Raji (cell line): ENCODE data around the gene HS6ST3.

Experiments used
- POLR2A ChIP-seq: IDR thresholded peaks from 2 replicates; pipeline ENCODE4 v1.6.1; 2011; ENCODE audit warnings: low read depth, low read length, control low read depth; ENCODE audit not compliant: insufficient read depth

The HS6ST3 gene

DNA sequence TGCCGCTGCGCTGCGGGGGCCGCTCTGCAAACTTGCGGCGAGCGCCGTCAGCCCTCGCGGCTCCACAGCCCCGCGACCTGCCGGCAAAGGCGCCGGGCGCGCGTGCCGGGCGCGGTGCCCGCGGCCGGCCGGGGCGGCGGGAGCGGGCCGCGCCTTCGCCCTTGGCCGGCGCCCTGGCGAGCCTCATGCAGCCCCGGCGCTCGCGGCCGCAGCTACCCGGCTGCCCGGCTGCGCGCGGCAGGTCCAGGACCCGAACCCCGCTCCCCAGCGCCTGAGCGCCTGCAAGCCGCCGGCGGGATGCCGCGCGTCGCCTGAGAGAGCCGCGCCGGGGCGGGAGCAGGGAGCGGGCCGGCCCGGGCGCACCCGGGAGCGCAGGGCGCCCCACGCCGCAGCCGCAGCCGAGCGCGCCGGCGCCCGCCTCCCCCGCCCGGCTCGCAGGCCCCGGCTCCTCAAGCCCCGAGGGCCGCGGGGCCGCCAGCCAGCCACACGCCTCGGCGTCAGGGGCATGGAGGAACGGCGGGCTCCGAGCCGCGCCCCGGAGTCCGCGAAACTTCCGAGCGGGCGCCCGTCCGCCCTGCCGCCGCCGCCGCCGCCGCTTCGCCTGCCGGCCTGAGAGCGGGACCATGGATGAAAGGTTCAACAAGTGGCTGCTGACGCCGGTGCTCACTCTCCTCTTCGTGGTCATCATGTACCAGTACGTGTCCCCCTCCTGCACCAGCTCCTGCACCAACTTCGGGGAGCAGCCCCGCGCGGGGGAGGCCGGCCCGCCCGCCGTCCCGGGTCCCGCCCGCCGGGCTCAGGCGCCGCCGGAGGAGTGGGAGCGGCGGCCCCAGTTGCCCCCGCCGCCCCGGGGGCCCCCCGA lies 564 bp downstream of the HS6ST3 start:
- no peak for TF ChIP-seq POLR2A

DNA sequence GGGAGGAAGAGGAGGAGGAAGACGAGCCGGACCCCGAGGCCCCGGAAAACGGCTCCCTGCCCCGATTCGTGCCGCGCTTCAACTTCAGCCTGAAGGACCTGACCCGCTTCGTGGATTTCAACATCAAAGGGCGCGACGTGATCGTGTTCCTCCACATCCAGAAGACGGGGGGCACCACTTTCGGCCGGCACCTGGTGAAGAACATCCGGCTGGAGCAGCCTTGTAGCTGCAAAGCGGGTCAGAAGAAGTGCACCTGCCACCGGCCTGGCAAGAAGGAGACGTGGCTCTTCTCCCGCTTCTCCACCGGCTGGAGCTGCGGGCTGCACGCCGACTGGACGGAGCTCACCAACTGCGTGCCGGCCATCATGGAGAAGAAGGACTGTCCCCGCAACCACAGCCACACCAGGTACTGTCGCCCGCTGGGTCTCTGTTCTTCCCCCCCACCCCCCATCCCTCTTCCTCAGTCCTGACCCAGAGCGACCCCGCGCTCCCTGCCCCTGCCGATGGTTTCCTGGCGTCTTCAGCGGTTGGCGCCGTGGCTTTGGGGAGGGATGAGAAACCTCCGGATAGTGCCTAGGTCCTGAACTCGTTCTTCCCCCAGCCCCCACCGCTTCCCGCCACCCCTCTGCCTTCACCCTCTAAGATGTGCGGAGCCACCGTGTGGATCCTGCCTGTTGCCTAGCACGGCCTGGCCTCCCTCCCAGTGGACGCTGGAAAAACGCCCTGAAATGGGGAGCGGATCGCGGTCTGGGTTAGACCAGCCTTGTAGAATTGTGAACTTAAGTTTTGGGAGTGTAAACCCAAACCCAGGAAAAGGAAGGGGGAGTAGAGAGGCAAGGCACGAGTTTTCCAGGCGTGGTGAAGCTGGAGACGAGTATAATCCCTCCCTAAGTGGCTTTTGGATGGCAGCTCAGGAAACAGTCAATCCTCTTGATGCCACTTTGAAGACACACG lies 1.5 kb downstream of the HS6ST3 start:
- no peak for TF ChIP-seq POLR2A

DNA sequence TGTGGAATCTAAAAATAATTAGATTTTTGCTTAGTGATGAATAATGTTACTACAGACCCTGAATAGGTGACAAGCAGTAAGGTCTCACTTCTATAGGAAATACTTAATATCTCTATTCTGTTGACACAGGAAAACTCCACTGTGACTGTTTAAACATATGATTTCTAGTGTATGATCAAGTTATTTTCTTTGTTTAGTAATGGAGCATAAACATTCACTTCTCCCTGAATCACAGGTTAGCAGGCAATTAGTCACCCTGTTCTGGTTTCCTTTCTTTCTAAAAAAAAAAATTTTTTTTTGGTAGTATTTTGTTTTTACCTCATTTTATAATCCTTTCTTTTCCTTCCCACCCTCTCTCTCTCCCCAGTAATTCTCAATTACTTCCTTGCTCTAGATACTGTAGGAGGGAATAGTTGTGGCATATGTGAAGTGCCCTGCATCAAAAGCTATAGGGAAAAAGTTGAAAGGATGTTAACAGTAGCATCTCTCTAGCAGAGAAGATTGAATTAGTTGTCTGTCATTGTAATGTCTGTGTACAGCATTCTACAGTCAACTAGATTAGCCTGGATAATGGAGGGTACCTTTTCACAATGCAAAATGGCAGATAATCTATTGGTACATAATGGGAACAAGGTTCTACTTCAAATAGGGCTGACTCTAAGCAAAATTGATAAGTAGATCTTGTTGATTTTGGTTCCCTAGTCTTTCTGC lies 3.5 kb downstream of the HS6ST3 start:
- no peak for TF ChIP-seq POLR2A

DNA sequence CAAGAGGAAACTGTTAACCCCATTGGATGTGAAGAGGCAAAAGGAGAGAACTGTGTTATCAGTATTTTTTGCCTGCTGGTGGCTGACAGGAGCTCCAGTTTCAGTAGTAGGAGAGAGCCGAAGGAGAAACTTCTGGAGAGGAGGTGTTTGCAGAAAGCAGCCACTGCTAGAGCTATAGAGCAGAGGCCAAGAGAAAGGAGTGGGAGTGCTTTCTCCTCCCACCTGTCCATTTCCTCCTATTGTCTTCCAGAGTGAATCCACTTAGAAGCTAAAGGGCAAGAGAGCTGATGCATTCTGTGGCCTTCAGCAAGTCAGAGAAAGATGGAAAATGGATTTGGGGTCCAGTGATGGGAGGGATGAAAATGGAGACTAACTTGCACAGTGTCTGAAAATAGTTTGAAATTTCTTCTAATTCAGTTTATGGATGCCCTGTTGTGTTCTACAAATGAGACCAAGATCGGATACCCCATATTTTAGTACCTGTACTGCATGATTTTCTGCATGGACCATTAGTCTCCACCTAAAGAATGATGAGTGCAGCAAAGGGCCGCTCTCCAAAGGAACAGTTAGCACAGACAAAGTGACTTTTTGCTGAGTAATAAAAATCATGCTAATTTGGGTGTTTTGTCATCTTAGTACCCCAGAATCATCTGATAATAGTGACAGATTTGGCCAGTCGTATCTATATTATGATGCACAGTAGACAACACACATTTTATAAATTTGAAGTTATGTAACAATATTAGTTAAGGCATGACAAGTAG lies 10.7 kb downstream of the HS6ST3 start:
- TF ChIP-seq POLR2A, result no peak

DNA sequence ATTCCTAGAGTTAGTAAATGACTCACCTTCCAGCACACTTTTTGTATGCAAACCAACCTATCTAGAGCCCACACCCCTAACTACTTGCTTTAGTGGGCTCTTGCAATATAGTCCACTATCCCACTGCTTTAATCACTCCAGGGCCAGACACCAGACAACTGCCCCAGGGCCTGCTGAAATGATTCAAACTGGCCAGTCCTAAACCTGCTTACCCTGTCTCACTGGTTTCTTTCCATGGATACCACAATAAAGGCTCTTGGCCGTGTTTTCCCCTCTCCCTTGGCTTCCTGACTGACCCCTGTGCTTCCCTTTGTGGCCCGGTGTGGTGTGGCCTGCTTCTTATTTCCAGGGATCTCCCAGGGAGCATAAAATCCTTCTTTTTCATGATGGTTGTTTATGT lies 14.6 kb downstream of the HS6ST3 start:
- no peak for TF ChIP-seq POLR2A

DNA sequence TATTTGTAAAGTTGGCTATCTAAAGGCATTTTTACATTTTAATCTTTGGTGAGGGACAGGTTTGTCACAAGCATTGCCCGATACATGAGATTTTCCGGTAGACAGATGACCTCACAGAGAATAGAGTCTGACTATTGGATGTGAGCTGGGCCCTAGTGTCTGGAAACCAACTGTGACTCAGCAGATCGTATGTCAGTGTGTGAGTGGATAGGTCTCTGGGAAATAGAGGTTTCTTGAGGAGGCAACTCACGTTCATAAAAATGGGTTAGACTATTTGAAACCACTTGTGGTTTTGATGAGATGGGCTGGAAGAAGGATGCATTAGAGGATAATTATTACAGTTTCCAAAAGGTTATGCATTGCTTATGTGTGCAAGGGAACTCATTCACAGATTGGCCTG lies 19.2 kb downstream of the HS6ST3 start:
- no peak for TF ChIP-seq POLR2A

DNA sequence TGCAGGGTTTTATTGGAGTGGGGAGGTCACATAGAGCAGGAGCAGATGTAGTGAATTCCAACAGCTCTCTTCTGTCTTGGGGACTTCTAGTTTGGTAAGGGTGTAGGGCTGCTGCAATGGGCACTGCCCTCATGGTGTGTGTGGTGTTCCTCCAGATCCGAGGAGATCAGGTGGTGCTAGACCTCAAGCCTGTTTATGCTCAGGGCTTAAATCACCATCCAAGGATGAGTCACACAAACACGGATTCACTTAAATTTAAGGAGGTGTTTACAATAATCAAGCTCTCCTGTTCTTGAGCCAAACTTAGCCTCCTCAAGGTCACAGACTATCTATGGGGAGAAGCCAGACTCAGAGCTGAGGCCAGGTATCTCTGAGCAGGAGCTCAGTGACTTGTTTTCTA lies 23.0 kb downstream of the HS6ST3 start:
- no peak for TF ChIP-seq POLR2A

DNA sequence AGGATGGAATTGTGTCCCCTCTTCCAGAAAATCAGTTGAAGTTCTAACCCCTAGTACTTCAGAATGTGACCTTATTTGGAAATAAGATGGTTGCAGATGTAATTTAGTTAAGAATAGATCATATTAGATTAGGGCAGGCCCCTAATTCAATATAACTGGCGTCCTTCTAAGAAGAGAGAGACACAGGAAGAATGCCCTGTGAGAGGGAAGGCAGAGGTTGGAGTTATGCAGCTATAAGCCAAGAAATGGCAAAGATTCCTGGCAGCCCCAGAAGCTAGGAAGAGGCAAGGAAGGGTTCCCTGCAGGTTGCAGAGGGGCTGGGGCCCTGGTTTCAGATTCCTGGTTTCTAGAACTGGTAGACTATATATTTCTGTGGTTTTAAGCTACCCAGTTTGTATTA lies 30.0 kb downstream of the HS6ST3 start:
- no peak for TF ChIP-seq POLR2A

DNA sequence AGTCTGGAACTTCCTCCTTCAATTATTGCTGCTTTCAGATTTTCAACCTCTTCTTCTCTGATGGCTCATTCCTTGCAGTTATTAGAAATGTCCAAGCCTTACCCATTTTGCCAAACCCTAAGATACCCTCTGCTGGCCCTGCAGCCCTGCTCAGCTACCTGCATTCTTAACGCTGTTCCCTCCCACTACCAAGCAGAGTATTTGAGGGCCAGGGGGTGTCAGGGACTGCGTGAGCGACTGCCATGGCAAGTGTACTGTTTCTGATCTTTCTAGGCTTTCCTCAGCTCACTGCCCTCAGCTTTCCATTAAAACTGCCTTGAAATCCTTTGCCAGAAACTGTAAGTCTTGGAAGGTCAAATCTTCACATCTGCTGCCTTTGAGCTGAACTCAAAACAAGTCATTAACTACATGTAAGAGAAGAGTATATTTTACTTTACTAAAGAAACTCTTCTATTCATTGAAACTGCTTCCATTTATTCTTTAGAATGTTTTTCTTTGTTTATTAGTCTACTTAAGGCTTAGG lies 41.0 kb downstream of the HS6ST3 start:
- no peak for TF ChIP-seq POLR2A

DNA sequence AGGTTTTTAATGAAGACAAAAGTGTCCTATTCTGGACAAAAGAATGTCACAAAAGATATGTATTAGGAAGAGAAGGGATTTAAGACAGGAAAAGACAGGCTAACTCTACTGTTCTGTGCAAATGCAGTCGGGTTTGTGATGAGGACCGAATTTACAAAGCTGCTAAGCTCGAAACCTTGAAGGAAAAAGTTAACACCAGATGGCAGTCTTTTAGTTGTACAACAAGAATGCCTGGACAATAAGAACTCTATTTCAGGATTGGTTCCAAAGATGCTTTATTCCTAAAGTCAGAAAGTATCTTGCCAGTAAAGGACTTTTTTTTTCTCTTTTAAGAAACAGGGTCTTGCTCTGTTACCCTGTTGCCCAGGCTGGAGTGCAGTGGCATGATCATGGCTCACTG lies 51.1 kb downstream of the HS6ST3 start:
- no peak for TF ChIP-seq POLR2A

DNA sequence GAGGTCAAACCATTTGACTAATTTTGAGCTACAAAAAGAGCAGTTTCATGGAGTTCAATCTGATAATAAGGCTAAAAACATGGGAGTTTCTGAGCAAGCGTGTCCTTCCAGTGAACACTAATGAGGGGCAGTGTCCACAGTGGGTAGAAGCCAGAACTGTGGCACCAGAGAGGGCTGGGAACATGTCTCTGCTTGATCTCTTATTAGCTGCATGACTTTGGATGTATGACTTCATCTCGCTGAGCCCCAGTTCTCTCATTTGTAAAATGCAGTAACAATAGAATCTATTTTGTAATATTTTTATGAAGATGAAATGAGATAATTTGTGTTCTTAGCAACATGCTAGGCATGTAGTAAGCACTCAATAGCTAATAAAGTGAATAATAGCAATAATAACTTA lies 69.8 kb downstream of the HS6ST3 start:
- no peak for TF ChIP-seq POLR2A

DNA sequence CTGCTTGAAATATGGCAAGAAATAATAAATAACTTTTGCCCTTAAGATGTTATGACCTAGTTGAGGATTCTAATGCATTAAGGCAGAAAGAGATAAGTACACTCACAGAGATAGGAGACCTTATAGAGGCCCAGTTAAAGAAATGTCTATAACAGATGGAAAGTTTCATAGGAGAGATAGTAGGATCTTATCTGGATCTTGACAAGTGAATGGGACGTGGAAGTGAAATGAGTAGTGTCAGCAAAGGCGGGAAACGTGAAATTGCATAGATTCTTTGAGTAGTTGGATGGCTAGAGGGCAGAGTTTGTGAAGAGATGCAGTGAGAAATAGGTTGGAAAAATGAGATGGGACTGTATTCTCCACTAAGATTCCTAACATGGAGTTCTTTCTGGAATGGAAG lies 71.2 kb downstream of the HS6ST3 start:
- TF ChIP-seq POLR2A, result no peak

DNA sequence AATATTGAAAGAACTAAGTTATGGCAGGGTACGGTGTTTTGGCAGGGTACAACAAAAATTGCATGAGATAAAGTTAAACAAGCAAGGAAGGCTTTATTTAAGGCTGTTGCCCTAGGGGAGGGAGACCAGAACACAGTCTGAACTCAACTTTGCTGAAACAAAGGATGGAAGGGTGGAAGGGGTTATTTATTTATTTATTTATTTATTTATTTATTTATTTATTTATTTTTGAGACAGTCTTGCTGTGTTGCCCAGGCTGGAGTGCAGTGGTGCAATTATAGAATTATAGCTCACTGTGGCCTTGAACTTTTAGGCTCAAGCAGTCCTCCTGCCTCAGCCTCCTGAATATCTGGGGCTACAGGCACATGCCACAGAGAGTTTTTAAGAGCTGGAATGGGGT lies 75.9 kb downstream of the HS6ST3 start:
- no peak for TF ChIP-seq POLR2A

DNA sequence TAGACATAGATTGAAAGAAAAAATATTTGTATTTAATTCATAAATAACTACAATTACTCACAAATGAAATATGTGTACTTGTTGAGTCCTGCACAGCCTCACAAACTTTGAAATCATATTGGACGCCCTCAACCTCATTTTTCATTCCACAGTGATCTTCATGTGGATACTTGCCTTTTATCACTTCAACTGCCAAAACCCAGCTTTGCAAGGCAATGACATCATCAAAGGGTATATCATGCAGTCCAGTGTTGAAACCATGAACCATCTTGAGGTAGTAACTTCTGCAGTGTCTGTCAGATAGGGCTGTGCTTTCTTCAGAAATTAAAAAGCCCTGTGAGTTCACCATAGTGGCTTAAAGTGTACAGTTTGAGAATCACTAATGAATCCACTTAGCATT lies 82.2 kb downstream of the HS6ST3 start:
- no peak for TF ChIP-seq POLR2A
